Ovary (tissue), 3 donors: ENCODE data around the gene CSTF1.

Experiments used
- CTCF ChIP-seq, 3 donors: fragments of 450-650 bp in 2 of 3; fragments of 200-600 bp in 1 of 3; IDR thresholded peaks; one replicate each; pipeline versions ENCODE4 v1.5.1 to v1.8.0; 2016 to 2022; ENCODE audit warnings: antibody characterized with exemption in 3 of 3, mild to moderate bottlenecking in 1 of 3
- EP300 ChIP-seq: sonication (generic); formaldehyde crosslinking; IDR thresholded peaks from one replicate; pipeline ENCODE4 v1.6.1; 2017; ENCODE audit warnings: antibody characterized with exemption
- POLR2A ChIP-seq: fragments of 450-650 bp; IDR thresholded peaks from one replicate; pipeline ENCODE4 v1.6.1; 2017; ENCODE audit warnings: antibody characterized with exemption, mild to moderate bottlenecking, moderate library complexity
- donor health status: DM: no; HTN: no; CAD: no.

GRCh38 chr20:56429941-56430340 lies 37.5 kb downstream of the CSTF1 start:
- TF ChIP-seq CTCF (IDR thresholded peaks at IDR 0.05) (no peak), POLR2A (no peak), EP300 (no peak)
